Measurements from ENCODE around the gene WFIKKN2. TPM values are rescaled to one million over a fixed set of nuclear protein-coding genes. Genes with fewer than 3 reads are reported as not detected.
"Not testable (repeated sequence)": the region's sequence is repeated elsewhere in the genome, so short reads cannot be mapped to it uniquely, and the experiment has no call there.

The WFIKKN2 gene
- total and polyA plus RNA-seq, 10 of the 15 experiments (the other 5 are each of a cell fraction or from before 2014, with no cell fraction given): 0.06 TPM; not detected in 9

- TF ChIP-seq CHD2 (IDR thresholded peaks at IDR 0.05; ENCODE audit: borderline replicate concordance, low read depth, low read length) (no peak), MTA3 (IDR thresholded peaks at IDR 0.05; ENCODE audit: borderline replicate concordance, low read length) (no peak), SMAD5 (IDR thresholded peaks at IDR 0.05; ENCODE audit: low read depth) (no peak)
These were observed 39.7 kb downstream of the WFIKKN2 start (continued) for GRCh38 chr17:50875074-50875473.

GRCh38 chr17:50877042-50877441 is 41.7 kb downstream of the WFIKKN2 start:
- 94% methylated on average over 9 of the region's 9 CpGs for WGBS (ENCODE audit: insufficient coverage, insufficient replicate concordance, low lambda C conversion rate, missing lambda C conversion rate)
- H3K4me3 ChIP-seq; SMC1A ChIA-PET (ENCODE audit: uncharacterized antibody, unreplicated experiment); intact Hi-C loops (cut with micrococcal nuclease; ENCODE audit: unreplicated experiment); H3K27ac ChIP-seq (ENCODE audit: control insufficient read depth, insufficient read depth); in situ Hi-C loops (cut with MboI); H4K20me1 ChIP-seq (ENCODE audit: control insufficient read depth, insufficient read depth); DNase-seq (ENCODE audit: low read depth, low spot score); ATAC-seq; H3K4me1 ChIP-seq (ENCODE audit: control insufficient read depth, insufficient read depth, low read length); H2AFZ ChIP-seq (ENCODE audit: control insufficient read depth, low read depth, low read length); H3K36me3 ChIP-seq (ENCODE audit: control insufficient read depth in 2 of 2, insufficient read depth in 2 of 2, low read length in 1 of 2); H3K9ac ChIP-seq (ENCODE audit: control insufficient read depth, insufficient read depth, low read length); H3K9me3 ChIP-seq (replicated peaks; ENCODE audit: control insufficient read depth, insufficient read depth, low read length); H3K4me2 ChIP-seq (ENCODE audit: control insufficient read depth, insufficient read depth); H3K27me3 ChIP-seq (replicated peaks in 1 of 2; ENCODE audit: control insufficient read depth in 2 of 2, insufficient read depth in 2 of 2, low read length in 1 of 2); RAD21 ChIA-PET (ENCODE audit: unreplicated experiment); BruUV-seq (replicated peaks); FAIRE-seq; H3K79me2 ChIP-seq (ENCODE audit: control insufficient read depth, insufficient read depth, low read length): not testable (repeated sequence)
- ChIA-PET CTCF (interaction anchor here (0.7 kb wide), 1 partner anchor 35 kb away, joined by 4 read pairs; no protein-coding TSS in a partner anchor), POLR2A (interaction anchor here (0.6 kb wide), 1 partner anchor 152 kb away, joined by 6 read pairs; no protein-coding TSS in a partner anchor)

GRCh38 chr17:50877838-50878237 is 42.5 kb downstream of the WFIKKN2 start:
- Histone ChIP-seq H2AFZ (ENCODE audit: control insufficient read depth, low read depth, low read length) (no peak overlapping the region), H3K36me3 (ENCODE audit: control insufficient read depth in 2 of 2, insufficient read depth in 2 of 2, low read length in 1 of 2) (no peaks in the 10 kb centered on the region), H3K4me2 (ENCODE audit: control insufficient read depth, insufficient read depth) (no peak overlapping the region), H3K79me2 (ENCODE audit: control insufficient read depth, insufficient read depth, low read length) (no peaks in the 10 kb centered on the region), H3K27me3 (replicated peaks in 1 of 2; ENCODE audit: control insufficient read depth in 2 of 2, insufficient read depth in 2 of 2, low read length in 1 of 2) (no peaks in the 10 kb centered on the region), H3K9ac (ENCODE audit: control insufficient read depth, insufficient read depth, low read length) (no peak overlapping the region), H3K4me3 (no peak overlapping the region), H4K20me1 (ENCODE audit: control insufficient read depth, insufficient read depth) (no peaks in the 10 kb centered on the region), H3K4me1 (ENCODE audit: control insufficient read depth, insufficient read depth, low read length) (peaks cover 2% of the 10 kb centered on the region), H3K9me3 (replicated peaks; ENCODE audit: control insufficient read depth, insufficient read depth, low read length) (no peaks in the 10 kb centered on the region; the same call in 2 of the 3 replicates), H3K27ac (ENCODE audit: control insufficient read depth, insufficient read depth) (no peak overlapping the region)
- no peak for DNase-seq (ENCODE audit: low read depth, low spot score)
- intact Hi-C loops (cut with micrococcal nuclease; ENCODE audit: unreplicated experiment): no loop called here
- in situ Hi-C loops (cut with MboI): no loop called here
- FAIRE-seq: no peak
- CTCF ChIA-PET: interaction anchor here (1.0 to 1.9 kb wide), 2 partner anchors 14 to 25 kb away, joined by 4 to 8 read pairs; no protein-coding TSS in a partner anchor
- POLR2A ChIA-PET: no interaction called here
- ATAC-seq: no peak
- RAD21 ChIA-PET (ENCODE audit: unreplicated experiment): interaction anchor here (2.0 kb wide), 1 partner anchor 12 kb away, joined by 5 read pairs; the partner anchor contains the start of gene TOB1
- SMC1A ChIA-PET (ENCODE audit: uncharacterized antibody, unreplicated experiment): no interaction called here
- 100% methylated on average over 1 of the region's 1 CpG for WGBS (ENCODE audit: insufficient coverage, insufficient replicate concordance, low lambda C conversion rate, missing lambda C conversion rate)
- no TSS peak for BruUV-seq (replicated peaks)
- TF ChIP-seq ASH2L (IDR thresholded peaks at IDR 0.05; ENCODE audit: borderline replicate concordance, low read depth) (no peak), ZNF687 (IDR thresholded peaks at IDR 0.05) (no peak), RAD51 (IDR thresholded peaks at IDR 0.05) (no peak), SMARCA5 (IDR thresholded peaks at IDR 0.05) (no peak), KLF5 (IDR thresholded peaks at IDR 0.05; ENCODE audit: partially characterized antibody) (no peak), CBFB (IDR thresholded peaks at IDR 0.05; ENCODE audit: low read depth) (no peak), WRNIP1 (IDR thresholded peaks at IDR 0.05; ENCODE audit: borderline replicate concordance, low read depth, low read length) (no peak), BACH1 (IDR thresholded peaks at IDR 0.05; ENCODE audit: borderline replicate concordance) (no peak), NFXL1 (IDR thresholded peaks at IDR 0.05; ENCODE audit: borderline replicate concordance) (no peak), EZH2 (IDR thresholded peaks at IDR 0.05; ENCODE audit: borderline replicate concordance, control insufficient read depth, low read depth, low read length) (no peak)

Measured in GM12878 (cell line).